HG02678 (cell line): ENCODE data around the gene RNU6-9.

ENCODE experiments used
- ATAC-seq: cut with Tn5 transposase; IDR thresholded peaks from one replicate; pipeline ENCODE4 v1.9.1; 2021; ENCODE audit warnings: mild to moderate bottlenecking, moderate library complexity; ENCODE audit not compliant: unreplicated experiment

Gene RNU6-9

DNA sequence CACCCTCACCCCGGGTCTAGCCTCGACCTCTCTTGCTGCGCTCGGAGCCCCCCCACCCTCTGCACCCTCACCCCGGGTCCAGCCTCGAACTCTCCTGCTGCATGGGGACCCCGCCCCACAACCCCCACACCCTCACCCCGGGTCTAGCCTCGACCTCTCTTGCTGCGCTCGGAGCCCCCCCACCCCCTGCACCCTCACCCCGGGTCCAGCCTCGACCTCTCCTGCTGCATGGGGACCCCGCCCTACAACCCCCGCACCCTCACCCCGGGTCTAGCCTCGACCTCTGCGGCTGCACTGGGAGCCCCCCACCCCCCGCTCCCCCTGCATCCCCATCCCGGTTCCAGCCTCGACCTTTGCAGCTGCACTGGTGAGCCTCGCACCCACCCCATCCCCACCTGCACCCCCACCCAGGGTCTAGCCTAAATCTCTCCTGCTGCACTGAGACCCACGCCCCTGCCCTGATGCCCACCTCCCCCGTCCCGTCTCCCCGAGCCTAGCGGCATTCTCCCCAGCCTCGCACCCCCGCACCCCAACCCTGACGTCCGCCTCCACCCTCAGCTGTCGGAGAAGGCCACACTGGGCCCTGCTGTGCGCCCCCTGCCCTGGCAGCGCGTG is 32.0 kb upstream of the RNU6-9 start:
- ATAC-seq = no peak

DNA sequence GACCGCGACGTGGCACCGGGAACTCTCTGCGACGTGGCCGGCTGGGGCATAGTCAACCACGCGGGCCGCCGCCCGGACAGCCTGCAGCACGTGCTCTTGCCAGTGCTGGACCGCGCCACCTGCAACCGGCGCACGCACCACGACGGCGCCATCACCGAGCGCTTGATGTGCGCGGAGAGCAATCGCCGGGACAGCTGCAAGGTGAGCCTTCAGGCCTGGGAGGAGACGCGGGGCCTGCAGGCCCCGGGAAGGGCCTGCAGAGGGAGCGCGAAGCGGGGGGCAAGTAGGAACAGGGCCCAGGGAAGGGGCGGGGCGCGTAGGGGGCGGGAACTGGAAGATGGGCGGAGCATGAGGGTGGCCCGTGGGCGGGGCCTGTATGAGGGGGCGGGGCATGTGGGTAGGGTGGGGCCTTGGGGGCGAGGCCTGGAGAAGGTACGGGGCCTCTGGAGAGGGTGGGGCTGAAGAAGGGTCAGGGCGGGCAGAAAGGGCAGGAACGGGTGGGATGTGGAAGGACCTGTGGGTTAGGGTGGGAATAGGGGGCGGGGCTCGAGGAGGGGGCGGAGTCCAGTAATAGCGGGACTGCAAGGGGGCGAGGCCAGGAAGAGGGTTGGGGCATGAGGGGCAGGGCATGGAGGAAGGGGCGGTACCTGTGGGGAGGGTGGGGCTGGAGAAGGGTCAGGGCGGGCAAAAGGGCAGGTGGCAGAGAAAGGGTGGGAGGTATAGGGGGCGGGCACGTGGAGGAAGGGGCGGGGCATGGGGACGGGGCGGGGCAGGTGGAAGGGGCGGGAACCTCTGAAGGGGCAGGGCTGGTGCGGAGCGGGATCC is 31.3 kb upstream of the RNU6-9 start:
- ATAC-seq = no peak

DNA sequence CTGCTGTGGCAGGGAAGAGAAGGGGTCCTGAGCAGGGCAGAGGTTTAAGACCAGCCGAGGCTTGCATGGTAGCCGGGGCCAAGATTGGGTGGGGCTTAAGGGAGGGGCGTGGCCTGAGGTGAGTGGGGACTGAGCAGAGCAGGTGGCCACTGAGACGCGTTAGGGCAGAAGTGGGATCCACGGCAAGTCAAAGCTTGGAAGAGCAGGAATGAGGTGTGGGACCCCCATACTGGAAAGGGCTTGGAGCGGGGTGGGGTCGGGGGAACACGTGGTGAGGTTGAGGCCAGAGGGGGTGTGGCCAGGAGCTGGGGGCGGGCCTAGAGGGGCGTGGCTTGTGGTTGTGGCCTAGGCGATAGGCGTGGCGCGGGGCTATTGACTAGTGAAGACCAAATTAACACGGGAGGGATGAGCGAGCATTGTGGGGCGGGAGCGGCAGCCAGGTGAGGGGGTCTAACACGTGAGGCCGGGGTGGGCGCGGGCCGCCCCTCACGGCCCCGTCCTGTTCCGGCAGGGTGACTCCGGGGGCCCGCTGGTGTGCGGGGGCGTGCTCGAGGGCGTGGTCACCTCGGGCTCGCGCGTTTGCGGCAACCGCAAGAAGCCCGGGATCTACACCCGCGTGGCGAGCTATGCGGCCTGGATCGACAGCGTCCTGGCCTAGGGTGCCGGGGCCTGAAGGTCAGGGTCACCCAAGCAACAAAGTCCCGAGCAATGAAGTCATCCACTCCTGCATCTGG is 30.5 kb upstream of the RNU6-9 start:
- no peak for ATAC-seq

DNA sequence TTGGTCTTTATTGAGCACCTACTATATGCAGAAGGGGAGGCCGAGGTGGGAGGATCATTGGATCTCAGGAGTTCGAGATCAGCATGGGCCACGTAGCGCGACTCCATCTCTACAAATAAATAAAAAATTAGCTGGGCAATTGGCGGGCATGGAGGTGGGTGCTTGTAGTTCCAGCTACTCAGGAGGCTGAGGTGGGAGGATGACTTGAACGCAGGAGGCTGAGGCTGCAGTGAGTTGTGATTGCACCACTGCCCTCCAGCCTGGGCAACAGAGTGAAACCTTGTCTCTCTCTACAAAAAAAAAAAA is 30.0 kb upstream of the RNU6-9 start:
- no peak for ATAC-seq

DNA sequence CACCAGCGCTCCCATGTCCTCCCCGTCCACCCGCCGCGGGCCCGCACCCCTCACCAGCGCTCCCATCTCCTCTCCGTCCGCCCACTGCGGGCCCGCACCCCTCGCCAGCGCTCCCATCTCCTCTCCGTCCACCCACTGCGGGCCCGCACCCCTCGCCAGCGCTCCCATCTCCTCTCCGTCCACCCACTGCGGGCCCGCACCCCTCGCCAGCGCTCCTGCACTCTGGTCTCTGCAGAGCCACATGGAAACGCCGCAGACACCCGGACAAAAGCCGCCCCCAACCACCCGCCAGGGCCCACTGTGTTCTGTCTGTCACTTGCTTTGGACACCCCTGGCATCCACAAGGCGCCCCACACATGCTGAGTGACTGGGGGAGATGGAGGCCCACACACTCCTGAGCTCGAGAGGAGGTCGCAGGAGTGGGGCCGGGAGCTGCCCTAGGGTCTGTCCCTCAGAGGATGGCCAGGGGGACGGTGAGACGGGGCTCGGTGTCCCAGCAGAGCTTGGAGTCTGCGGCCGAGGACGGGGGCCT is 26.4 kb upstream of the RNU6-9 start:
- no peak for ATAC-seq

DNA sequence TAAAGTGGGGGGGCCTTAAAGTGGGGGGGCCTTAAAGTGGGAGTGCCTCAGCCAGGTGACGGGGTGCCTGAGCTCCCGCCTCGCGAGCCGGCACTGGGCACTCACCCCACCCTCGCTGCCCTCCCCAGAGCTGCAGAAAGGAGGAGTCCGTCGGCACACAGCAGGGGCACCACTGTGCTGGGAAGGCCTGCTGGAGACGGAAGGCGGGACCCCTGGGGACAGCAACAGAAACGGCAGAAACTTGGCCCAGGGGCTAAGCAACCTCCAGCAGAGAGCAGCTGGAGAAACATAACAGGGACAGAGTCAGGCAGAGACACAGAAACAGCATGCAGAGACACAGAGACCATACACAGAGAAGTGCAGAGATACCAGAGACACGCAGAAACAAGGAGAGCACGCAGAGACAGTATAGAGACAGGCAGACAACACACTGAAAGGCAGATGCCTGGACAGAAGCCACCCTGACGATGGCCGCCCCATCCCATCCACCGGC is 25.9 kb upstream of the RNU6-9 start:
- ATAC-seq = no peak

DNA sequence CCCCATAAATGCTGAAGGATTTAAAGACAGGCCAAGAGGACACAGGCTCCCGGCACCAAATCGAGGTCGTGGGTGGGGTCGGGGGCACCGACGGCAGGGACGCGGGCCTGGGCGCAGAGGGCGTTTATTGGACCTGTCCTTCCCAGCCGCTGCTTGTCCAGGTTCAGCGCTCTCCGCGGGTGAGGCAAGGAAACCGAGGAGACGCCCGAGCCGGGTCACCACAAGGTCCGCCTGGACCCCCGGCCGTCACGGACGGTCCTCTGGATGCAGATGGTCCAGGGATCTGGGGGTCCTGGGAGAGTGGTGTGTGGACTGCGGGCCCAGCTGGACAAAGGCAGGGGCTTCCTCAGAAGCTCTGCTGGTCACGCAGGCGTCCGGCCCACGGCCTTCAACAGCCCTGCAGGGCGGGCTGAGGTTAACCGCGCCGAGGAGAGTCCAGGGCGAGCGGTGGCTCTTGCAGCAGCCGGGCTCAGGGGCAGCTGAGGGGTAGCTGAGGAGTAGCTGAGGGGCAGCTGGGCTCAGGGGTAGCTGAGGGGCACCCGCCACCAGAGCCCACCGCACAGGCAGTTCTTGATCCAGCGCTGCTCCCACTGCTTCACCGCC is 25.3 kb upstream of the RNU6-9 start:
- ATAC-seq = no peak

DNA sequence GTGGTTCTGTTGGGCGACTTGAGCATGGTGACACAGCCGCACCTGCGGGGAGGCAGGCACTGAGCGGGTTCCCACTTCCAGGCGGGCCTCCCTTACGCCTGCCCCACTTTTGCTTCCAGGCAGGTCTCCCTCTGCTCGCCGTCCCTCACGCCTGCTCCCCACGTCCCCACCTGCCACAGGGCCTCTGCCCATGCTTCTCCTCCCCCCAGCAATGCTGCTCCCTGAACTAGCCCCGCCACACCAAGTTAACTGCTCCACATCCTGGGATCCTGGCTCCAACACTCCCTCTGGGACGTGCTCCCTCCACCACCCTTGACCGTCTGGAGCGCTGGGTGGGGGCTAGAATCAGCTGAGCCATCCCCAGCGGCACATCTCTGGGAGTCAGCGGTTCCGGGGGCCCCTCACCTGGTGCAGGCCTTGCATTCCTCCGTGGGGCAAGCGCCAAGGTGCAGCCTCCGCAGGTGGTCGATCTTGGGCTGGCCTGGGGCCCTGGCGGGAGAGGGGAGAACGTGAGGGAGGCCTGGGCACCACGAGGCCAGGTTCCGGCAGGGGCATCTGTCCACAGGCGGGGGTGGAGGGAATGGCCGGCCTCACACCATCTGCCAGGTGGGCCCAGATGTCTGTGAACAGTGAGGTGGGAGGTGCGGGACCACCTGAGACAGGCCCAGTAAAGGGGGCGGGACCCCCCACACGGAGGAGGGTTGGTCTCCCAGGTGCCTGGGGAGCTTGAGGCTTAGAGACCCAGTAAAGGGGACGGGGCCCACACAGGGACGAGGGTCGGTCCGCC is 24.6 kb upstream of the RNU6-9 start:
- ATAC-seq = no peak

DNA sequence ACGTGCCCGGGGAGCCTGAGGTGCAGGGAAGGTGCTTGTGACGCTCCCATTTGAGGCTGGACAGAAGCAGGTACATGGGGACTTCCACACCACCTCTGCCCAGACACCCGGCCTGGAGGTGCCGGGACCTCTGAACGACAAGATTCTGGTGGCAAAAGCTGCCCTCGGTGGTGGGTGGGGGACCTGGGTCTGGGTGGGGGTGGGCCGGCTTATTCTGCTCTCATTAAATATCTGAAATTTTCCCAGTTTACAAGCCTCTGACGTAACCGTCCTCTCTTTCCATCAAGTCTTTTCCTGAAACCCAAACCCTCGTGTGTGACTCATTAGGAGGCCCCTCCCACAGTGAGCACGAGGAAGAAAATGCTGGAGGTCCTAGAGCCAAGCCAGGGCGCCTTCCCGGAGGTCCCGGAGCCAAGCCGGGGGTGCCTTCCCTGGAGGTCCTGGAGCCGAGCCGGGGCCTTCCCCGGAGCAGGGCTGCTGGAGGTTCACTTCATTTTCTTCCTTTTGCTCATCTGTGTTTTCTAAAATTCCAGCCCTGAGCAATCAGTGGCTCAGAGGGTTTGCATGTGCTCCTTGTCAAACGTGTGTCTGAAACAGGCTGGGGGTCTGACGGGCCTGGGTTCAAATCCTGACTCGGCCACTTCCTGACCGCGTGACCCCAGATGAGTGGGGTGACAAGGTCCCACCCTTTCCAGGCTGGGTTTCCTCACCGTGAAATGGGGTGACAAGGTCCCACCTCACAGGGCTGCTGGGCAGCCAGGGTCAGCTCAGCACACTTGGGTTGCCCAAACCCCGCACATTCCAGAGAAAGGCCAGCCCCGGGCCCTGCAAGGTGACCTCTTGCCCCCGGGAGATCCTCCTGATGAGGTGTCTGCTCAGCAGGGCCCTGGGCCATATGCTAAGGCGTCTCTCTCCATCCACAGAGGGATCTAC is 23.8 kb upstream of the RNU6-9 start:
- no peak for ATAC-seq

DNA sequence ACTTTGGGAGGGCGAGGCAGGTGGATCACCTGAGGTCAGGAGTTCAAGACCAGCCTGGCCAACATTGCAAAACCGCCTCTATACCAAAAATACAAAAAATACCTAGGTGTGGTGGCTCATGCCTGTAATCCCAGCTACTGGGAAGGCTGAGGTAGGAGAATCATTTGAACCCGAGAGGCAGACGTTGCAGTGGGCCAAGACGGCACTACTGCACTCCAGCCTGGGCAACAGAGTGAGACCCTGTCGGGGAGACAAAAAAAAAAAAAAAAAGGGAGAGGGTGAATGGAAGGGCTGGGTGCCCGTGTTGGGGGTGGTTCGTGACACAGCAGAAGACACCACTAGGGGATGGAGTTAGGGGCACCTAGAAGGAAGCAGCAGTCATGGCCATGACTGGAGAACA is 23.0 kb upstream of the RNU6-9 start:
- no peak for ATAC-seq

DNA sequence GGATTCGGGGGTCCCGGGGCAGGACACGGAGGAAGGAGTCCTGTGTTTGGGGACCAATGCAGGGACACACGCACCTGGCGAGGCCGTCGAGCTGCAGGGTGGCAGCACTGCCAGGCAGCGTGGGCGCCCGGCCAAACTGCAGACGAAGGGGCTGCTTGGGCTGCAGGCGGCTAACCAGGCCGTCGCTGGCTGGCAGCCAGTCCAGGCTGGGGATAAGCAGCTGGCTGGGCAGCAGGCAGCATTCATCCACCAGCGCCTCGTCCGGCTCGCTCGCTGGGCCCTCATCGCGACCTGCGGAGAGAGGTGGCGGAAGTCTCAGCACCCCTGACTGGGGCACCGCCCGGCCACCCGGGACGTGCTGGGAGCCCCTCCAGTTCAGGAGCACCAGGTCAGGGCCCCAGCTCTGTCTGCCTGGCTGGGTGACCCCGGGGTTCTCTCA is 22.3 kb upstream of the RNU6-9 start:
- ATAC-seq = no peak

DNA sequence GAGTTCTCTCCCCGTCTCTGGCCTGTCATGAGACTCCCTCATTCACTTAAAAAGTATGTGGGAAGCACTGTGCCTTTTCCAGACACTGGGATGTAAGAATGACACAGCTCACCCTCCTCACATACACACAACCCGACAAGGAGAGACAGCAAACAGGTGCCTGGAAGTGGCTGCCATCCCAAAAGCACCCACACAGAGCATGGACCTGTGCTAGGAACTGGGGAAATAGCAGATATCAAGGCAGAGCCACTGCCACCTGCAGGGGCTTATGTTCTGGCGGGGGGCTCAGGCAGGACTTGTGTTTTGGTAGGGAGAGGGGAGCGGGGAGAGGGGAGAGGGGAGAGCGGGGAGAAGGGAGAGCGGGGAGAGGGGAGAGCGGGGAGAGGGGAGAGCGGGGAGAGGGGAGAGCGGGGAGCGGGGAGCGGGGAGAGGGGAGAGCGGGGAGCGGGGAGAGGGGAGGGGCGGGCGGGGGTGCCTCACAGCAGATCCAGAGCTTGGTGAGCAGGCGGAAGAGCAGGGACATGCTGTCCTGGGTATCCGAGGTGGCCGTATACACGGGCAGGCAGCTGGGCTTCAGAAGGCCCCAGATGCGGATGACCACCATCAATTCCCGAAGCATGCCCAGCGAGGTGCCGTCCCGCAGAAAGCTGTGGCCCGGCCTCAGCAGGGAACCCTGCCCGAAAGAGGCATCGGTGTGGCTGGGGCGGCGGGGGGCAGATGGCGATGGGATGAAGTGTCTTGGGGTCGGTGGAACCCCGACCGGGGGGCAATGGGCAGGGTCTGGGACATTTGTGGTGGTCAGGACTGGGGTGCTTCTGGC is 21.6 kb upstream of the RNU6-9 start:
- no peak for ATAC-seq

DNA sequence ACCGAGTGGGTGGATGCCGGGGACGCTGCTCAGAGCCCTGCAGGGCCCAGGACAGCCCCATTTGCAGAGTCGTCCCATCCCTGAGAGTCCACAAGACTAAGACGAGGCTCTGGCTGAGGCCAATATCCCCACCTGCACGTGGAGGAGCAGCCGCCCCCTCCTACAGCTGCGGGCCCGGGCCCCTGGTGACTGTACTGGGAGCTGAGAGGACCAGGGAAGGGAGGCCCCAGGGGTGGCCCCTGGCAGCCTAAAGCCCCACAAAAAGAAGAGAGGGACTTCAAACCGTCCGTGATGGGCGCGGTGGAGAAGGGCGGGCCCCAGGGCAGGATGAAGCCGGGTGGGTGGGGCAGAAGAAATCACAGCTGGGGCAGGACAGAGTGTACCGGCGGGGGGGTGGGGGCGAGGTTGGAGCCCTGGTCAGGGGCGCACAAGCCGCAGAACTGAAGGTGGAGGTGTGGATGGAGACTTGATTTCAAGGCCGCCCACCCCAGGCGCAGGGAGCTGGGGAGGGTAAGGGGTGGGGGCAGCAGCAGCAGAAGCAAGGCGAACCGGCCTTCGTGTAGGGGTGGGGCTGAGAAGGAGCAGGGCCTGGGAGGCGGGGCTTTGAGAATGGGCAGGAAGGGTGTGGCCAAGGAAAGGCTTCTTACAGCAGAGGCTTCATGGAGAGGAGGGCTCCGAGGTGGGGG is 20.9 kb upstream of the RNU6-9 start:
- ATAC-seq = no peak

DNA sequence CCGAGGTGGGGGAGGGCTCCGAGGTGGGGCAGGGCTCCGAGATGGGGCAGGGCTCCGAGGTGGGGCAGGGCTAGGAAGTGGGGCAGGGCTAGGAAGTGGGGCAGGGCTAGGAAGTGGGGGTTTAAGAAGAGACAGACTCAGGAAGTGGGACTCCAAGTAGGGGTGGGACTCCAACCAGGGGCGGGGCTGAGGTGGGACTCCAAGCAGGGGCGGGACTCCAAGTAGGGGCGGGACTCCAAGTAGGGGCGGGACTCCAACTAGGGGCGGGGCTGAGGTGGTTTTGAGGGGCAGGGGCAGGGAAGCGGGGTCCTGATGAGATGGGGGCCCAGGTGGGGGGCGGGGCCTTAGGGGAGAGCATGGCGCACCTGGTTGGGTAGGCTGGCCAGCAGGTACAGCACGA is 20.2 kb upstream of the RNU6-9 start:
- ATAC-seq = no peak

DNA sequence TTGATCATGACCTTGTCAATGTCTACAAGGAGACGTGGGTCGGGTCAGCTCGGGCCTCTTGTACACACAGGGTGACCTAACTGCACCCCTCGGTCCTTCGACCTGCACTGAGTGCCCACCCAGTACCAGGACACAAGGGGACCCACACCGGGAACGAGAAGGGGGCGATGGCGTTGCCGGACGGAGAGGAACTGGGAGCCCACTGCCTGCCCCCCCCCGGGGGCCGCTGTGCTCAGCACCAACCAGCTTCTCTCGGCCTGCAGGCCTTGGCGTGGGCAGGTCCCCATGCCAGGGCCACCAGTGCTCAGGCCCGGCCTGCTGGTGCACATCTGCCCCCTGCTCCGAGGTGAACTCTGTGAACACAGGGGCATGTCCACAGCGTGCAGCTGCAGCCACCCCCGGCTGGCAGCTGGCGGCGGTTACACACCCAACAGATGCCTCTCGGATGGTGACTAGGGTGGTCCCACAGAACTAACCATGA is 19.7 kb upstream of the RNU6-9 start:
- ATAC-seq = no peak

DNA sequence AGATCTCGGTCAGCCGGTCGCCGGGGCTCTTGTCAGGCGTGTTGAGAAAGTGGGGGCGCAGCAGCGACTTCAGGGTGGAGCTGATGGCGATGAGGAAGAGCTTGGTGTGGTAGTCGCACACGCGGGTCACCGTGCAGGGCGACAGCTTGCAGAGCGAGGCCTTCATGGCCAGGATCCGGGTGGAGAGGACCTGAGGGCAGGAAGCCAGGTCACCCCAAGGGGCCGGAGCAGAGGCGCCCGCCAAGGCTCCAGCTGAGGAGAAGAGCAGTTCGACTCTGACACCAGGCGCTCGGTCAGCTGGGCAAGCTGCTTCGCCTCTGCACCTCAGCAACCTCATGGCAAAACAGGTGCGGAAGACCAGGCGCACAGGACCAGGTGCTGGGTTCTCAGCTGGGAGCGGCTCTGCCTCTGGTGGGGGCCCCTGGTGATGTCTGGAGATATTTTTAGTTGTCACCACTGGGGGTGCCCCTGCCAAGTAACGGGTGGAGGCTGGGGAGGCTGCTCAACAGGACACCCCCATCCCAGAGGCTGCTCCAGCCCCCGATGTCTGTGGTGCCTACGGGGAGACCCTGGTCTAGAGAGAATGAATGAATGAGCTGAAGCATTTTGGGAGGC is 17.9 kb upstream of the RNU6-9 start:
- ATAC-seq = no peak

DNA sequence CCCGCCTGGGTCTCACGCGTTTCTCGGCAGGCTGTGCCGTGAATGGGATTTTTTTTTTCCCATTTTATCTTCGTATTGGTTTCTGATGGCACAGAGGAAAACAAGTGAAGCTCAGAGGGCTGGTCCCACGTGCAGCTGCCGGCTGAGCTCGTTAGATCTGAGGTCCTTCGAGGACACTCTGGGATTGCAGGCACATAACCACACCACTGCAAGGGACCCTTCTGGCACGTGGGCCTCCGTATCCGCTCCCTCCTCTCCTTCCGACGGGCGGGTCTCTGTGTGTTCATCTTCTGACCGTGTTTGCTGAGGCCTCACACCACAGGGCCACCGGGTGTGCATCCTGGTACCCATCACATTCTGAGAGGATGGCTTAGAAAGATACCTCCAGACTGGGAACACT is 17.2 kb upstream of the RNU6-9 start:
- ATAC-seq = no peak
